HL-60 (cell line): Measurements from ENCODE around the gene DLG4.

Experiments used
- CTCF ChIP-seq: IDR thresholded peaks from one replicate; pipeline ENCODE4 v1.5.1; 2011; ENCODE audit warnings: low read length, control low read depth, inconsistent platforms; ENCODE audit not compliant: insufficient read depth
- GABPA ChIP-seq: IDR thresholded peaks from 2 replicates; pipeline ENCODE4 v1.6.1; 2012; ENCODE audit warnings: low read depth
- POLR2AphosphoS5 ChIP-seq: IDR thresholded peaks from 2 replicates; pipeline ENCODE4 v1.6.1; 2012; ENCODE audit warnings: low read depth
- REST ChIP-seq: IDR thresholded peaks from 2 replicates; pipeline ENCODE4 v1.6.1; 2012; ENCODE audit warnings: low read depth; ENCODE audit not compliant: insufficient replicate concordance
- SPI1 ChIP-seq: IDR thresholded peaks from 2 replicates; pipeline ENCODE4 v1.6.1; 2012; ENCODE audit warnings: low read depth, mild to moderate bottlenecking, borderline replicate concordance

- TF ChIP-seq POLR2AphosphoS5 (no peak), CTCF (no peak), REST (no peak), GABPA (no peak), SPI1 (no peak)
Observed at GRCh38 chr17:7228920-7229319, 9.3 kb upstream of the DLG4 start.
